Measurements from ENCODE around the gene AKAP9. TPM values are rescaled to one million over a fixed set of nuclear protein-coding genes. Genes with fewer than 3 reads are reported as not detected.
A peak's percentile ranks its signal among the peaks of the same experiment; 100 is the strongest.
"Not testable (repeated sequence)": the region's sequence is repeated elsewhere in the genome, so short reads cannot be mapped to it uniquely, and the experiment has no call there.

Gene AKAP9
- total RNA-seq, 6 experiments from 2014 or later = 24.6 to 30.4 (median 26.4) TPM

- no peak for DNase-seq
- TF ChIP-seq, protein P1, sequence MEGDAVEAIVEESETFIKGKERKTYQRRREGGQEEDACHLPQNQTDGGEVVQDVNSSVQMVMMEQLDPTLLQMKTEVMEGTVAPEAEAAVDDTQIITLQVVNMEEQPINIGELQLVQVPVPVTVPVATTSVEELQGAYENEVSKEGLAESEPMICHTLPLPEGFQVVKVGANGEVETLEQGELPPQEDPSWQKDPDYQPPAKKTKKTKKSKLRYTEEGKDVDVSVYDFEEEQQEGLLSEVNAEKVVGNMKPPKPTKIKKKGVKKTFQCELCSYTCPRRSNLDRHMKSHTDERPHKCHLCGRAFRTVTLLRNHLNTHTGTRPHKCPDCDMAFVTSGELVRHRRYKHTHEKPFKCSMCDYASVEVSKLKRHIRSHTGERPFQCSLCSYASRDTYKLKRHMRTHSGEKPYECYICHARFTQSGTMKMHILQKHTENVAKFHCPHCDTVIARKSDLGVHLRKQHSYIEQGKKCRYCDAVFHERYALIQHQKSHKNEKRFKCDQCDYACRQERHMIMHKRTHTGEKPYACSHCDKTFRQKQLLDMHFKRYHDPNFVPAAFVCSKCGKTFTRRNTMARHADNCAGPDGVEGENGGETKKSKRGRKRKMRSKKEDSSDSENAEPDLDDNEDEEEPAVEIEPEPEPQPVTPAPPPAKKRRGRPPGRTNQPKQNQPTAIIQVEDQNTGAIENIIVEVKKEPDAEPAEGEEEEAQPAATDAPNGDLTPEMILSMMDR (IDR thresholded peaks at IDR 0.05) = no peak
- Mint-ChIP-seq H3K27me3 (ENCODE audit: insufficient read depth) (no peaks in the 10 kb centered on the region; the same call in 1 of the 2 replicates), H3K4me3 (no peak overlapping the region), H3K9me3 (no peaks in the 10 kb centered on the region), H3K36me3 (ENCODE audit: low read depth) (peaks cover 19% of the 10 kb centered on the region), H3K27ac (no peak overlapping the region), H3K4me1 (ENCODE audit: low read depth) (no peaks in the 10 kb centered on the region)
These were observed 132.0 kb downstream of the AKAP9 start for GRCh38 chr7:92072708-92073107.

- TF ChIP-seq, protein P1 (IDR thresholded peaks at IDR 0.05) = no peak
- H3K4me3 Mint-ChIP-seq = no peak overlapping the region
- H3K4me1 Mint-ChIP-seq (ENCODE audit: low read depth) = no peaks in the 10 kb centered on the region
- H3K27me3 Mint-ChIP-seq (ENCODE audit: insufficient read depth) = no peaks in the 10 kb centered on the region; the same call in 1 of the 2 replicates
- no peak overlapping the region for H3K27ac Mint-ChIP-seq
- no peaks in the 10 kb centered on the region for H3K9me3 Mint-ChIP-seq
- DNase-seq = no peak
- H3K36me3 Mint-ChIP-seq (ENCODE audit: low read depth) = peaks cover 19% of the 10 kb centered on the region; the same call in 1 of the 2 replicates
These were observed 134.9 kb downstream of the AKAP9 start for GRCh38 chr7:92075455-92076158.

- H3K36me3 Mint-ChIP-seq (ENCODE audit: low read depth) = peaks cover 19% of the 10 kb centered on the region; the same call in 1 of the 2 replicates
- no peaks in the 10 kb centered on the region for H3K9me3 Mint-ChIP-seq
- H3K27me3 Mint-ChIP-seq (ENCODE audit: insufficient read depth) = no peaks in the 10 kb centered on the region; the same call in 1 of the 2 replicates
- H3K4me1 Mint-ChIP-seq (ENCODE audit: low read depth) = no peaks in the 10 kb centered on the region
- TF ChIP-seq, protein P1 (IDR thresholded peaks at IDR 0.05) = no peak
- H3K27ac Mint-ChIP-seq = no peak overlapping the region
- no peak for DNase-seq
- no peak overlapping the region for H3K4me3 Mint-ChIP-seq
These were observed 135.8 kb downstream of the AKAP9 start for GRCh38 chr7:92076509-92076908.

GRCh38 chr7:92083922-92084321 lies 143.3 kb downstream of the AKAP9 start:
- peaks cover 39% of the 10 kb centered on the region for H3K36me3 Mint-ChIP-seq (ENCODE audit: low read depth)
- H3K27ac Mint-ChIP-seq; H3K4me3 Mint-ChIP-seq; H3K4me1 Mint-ChIP-seq (ENCODE audit: low read depth); DNase-seq; H3K9me3 Mint-ChIP-seq; H3K27me3 Mint-ChIP-seq (ENCODE audit: insufficient read depth): not testable (repeated sequence)

DNA sequence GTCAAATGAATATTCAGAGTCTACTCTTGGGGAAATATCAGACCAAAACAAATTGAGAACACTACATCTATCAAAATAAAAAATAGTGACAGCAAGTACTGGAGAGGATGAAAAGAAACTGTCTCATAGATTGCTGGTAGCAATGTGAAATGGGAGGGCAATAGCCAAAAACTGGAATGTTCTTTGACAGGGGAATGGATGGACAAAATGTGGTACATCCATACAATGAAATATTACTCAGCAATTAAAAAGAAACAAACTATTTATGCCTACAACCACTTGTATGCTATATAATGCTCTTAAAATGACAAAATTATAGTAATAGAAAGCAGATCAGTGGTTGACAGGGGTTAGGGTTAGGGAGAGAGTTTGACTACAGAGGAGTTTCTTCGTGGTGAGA lies 147.6 kb downstream of the AKAP9 start:
- H3K4me1 Mint-ChIP-seq (ENCODE audit: low read depth) = peaks cover 20% of the 10 kb centered on the region
- TF ChIP-seq, protein P1 (IDR thresholded peaks at IDR 0.05) = no peak
- H3K27ac Mint-ChIP-seq = no peak overlapping the region
- H3K9me3 Mint-ChIP-seq = no peaks in the 10 kb centered on the region
- no peak for DNase-seq
- 0 out of 2 replicates have a peak, but pooled peaks cover 2% of the 10 kb centered on the region for H3K27me3 Mint-ChIP-seq (ENCODE audit: insufficient read depth)
- no peak overlapping the region for H3K4me3 Mint-ChIP-seq
- peaks cover 51% of the 10 kb centered on the region for H3K36me3 Mint-ChIP-seq (ENCODE audit: low read depth)

- Mint-ChIP-seq H3K27me3 (ENCODE audit: insufficient read depth) (0 out of 2 replicates have a peak, but pooled peaks cover 2% of the 10 kb centered on the region), H3K4me1 (ENCODE audit: low read depth) (peaks cover 20% of the 10 kb centered on the region), H3K4me3 (no peak overlapping the region), H3K36me3 (ENCODE audit: low read depth) (peaks cover 28% of the 10 kb centered on the region), H3K27ac (no peak overlapping the region), H3K9me3 (no peaks in the 10 kb centered on the region)
- TF ChIP-seq, protein P1 (IDR thresholded peaks at IDR 0.05) = no peak
- peak; percentile 6 for DNase-seq
These were observed 151.5 kb downstream of the AKAP9 start for GRCh38 chr7:92092210-92092609.
